Left lung (tissue), 10 donors: ENCODE results near the gene FBXL3. TPM values are rescaled to one million over a fixed set of nuclear protein-coding genes. Genes with fewer than 3 reads are reported as not detected.

Experiments used
- ATAC-seq: fragments of 200-7000 bp; cut with Tn5 transposase; one replicate; pipeline ENCODE4 v1.9.1; 2020; ENCODE audit warnings: moderate library complexity
- DNase-seq, 4 donors: peaks; one replicate each; pipeline ENCODE4 v3.0.0-alpha.2; 2013 to 2020
- H3K27ac ChIP-seq, 2 donors: fragments of 200-600 bp; sonication (generic) in 1 of 2; one replicate each; pipeline versions ENCODE4 v1.5.0 to v1.8.0; 2020 to 2021
- H3K27me3 ChIP-seq, 2 donors: fragments of 200-600 bp; sonication (generic) in 1 of 2; one replicate each; pipeline versions ENCODE4 v1.5.0 to v1.8.0; 2020 to 2021
- H3K36me3 ChIP-seq, 2 donors: fragments of 200-600 bp; sonication (generic) in 1 of 2; one replicate each; pipeline versions ENCODE4 v1.5.0 to v1.8.0; 2020 to 2021
- H3K4me1 ChIP-seq, 2 donors: fragments of 200-600 bp; one replicate each; pipeline ENCODE4 v1.8.0; 2021
- H3K4me3 ChIP-seq, 2 donors: fragments of 200-600 bp; sonication (generic) in 1 of 2; one replicate each; pipeline versions ENCODE4 v1.5.0 to v1.8.0; 2020 to 2021; ENCODE audit warnings: mild to moderate bottlenecking in 1 of 2
- H3K9me3 ChIP-seq, 2 donors: fragments of 200-600 bp; sonication (generic) in 1 of 2; one replicate each; pipeline versions ENCODE4 v1.5.0 to v1.8.0; 2020 to 2021
- intact Hi-C, 2 donors: fragments of 100-400 bp; cut with DNase I; formaldehyde crosslinking; loops; one replicate each; pipeline versions ENCODE4 v1.11.2 to v1.14.2; 2022
- polyA plus RNA-seq, 6 donors: library from polyadenylated mRNA; unstranded; fragments of 120-200 nt; gene quantifications; one replicate each; pipeline ENCODE4 v1.2.1, GENCODE V29; 2013; ENCODE audit not compliant: insufficient read length in 6 of 6
- total RNA-seq, 2 donors: library from RNA; stranded (reverse); fragmentation: NEBNext Ultra II Directional; extraction: Animal tissue kit (Norgen Biotek cat#: 25700); gene quantifications; one replicate each; pipeline ENCODE4 v1.2.1, GENCODE V29; 2021
- TF ChIP-seq, protein P1 (sequence below), 2 donors: fragments of 200-600 bp; sonication (generic) in 1 of 2; IDR thresholded peaks; one replicate each; pipeline versions ENCODE4 v1.5.0 to v1.8.0; 2021; ENCODE audit warnings: antibody characterized with exemption in 2 of 2
- donor health status: DM: no; HTN: yes; CAD: no.
- donor health status: DM: no; HTN: no; CAD: no.

Gene FBXL3
- total and polyA plus RNA-seq, 8 donors: 38.8 to 69.2 (median 61.0) TPM

DNA sequence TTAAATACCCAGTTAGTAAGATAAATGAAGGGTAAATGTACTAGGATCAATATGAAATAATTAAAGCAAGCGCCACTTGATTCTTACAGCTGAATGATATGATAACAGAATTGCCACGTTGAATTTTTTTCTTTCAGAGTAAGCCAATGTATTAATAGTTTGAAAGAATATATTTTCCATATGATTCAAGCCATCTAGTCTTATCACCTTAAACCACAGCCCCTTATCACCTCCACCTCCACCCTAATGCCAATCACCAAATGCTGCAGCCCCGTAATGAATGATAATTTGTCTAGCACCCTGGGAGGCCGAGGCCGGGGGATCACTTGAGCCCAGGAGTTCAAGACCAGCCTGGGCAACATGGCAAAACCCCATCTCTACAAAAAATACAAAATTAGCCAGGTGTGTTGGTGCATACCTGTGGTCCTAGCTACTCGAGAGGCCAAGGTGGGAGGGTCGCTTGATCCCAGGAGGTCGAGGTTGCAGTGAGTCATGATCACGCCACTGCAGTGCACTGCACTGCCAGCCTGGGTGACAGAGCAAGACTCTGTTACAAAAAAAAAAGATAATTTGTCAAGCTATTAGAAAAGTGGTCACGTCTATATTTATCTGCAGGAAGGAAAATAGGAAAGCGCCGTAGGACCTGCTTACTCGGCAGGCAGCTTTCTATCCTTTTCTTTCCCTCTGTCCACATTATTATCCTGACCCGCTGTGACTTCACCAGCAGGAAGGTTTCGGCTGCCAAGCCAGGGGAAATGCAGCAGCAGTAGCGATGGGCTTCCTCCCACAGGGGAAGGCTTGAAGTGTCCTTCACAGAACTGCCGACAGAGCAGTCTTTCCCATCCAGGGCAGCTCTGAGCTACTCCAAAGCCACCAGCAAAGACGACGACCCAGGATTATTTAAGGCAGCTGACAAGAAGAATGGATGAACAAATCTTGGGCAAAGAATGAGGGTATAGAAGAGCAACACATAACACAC is 54.8 kb downstream of the FBXL3 start:
- H3K4me3 ChIP-seq: no peak overlapping the region
- TF ChIP-seq, protein P1, sequence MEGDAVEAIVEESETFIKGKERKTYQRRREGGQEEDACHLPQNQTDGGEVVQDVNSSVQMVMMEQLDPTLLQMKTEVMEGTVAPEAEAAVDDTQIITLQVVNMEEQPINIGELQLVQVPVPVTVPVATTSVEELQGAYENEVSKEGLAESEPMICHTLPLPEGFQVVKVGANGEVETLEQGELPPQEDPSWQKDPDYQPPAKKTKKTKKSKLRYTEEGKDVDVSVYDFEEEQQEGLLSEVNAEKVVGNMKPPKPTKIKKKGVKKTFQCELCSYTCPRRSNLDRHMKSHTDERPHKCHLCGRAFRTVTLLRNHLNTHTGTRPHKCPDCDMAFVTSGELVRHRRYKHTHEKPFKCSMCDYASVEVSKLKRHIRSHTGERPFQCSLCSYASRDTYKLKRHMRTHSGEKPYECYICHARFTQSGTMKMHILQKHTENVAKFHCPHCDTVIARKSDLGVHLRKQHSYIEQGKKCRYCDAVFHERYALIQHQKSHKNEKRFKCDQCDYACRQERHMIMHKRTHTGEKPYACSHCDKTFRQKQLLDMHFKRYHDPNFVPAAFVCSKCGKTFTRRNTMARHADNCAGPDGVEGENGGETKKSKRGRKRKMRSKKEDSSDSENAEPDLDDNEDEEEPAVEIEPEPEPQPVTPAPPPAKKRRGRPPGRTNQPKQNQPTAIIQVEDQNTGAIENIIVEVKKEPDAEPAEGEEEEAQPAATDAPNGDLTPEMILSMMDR (IDR thresholded peaks at IDR 0.05): no peak
- no peaks in the 10 kb centered on the region for H3K36me3 ChIP-seq
- H3K27me3 ChIP-seq: peaks cover 0 to 11% of the 10 kb centered on the region in 2 donors
- DNase-seq: no peak
- H3K9me3 ChIP-seq: no peaks in the 10 kb centered on the region
- intact Hi-C loops: no loop called here
- H3K27ac ChIP-seq: no peak overlapping the region
- H3K4me1 ChIP-seq: no peaks in the 10 kb centered on the region
- ATAC-seq: peak; percentile 44

DNA sequence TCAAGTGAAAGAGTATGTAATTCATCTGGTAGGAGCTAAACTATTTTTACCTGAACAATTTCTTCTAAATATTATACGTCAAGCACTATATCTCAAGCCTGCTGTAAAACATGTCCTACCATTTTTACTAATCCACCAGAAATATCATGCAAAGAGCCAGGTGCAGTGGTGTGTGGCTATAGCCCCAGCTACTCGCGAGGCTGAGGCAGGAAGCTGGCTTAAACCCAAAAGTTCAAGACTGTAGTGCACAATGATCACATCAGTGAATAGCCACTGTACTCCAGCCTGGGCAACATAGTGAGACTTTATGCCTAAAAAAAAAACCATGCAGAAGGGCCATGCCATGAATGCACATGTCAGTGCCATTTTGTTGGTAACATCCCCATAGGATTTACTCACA is 55.7 kb downstream of the FBXL3 start:
- H3K27ac ChIP-seq: no peak overlapping the region
- H3K4me3 ChIP-seq: no peak overlapping the region
- ATAC-seq (no peak), DNase-seq (no peak)
- intact Hi-C loops: no loop called here
- peaks cover 0 to 5% of the 10 kb centered on the region in 2 donors for H3K27me3 ChIP-seq
- no peaks in the 10 kb centered on the region for H3K36me3 ChIP-seq
- no peaks in the 10 kb centered on the region for H3K4me1 ChIP-seq
- TF ChIP-seq, protein P1 (IDR thresholded peaks at IDR 0.05): no peak
- no peaks in the 10 kb centered on the region for H3K9me3 ChIP-seq

DNA sequence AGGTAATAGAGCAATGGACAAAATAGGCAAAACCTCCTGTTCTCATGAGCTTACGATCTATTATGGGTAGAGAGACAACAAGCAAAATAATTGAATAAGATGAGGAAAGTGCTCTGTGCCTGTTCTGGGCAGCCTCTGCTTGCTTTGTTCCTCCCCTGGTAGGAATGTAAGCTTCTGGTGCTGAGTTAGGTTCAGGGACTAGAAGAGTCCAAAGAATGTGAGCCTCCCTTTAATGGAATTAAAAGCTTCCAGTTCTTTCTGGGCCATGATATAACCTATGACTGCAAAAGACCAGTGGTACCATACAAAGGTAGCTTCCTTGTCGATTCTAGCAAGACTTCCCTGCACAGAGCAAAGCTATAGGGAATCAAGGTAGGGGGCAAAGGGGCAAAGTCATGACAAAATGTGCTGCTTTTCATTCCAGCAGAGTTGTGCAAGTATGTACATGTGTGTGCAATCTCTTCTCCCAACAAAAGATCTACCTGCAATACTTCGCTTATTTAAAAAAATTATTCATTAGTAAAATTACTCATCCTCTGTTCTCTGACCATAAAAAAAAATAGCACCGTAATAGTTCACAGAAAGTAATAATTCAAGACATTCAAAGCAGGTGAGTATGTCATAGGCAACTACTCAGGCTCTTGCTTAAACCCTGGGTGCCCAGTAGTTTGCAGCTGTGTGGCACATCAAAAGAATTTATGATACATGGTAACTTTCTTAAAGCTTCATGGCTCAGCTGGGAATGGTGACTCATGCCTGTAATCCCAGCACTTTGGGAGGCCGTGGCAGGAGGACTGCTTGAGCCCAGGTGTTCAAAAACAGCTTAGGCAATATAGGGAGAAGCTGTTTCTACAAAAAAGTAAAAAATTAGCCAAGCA is 57.2 kb downstream of the FBXL3 start:
- H3K27ac ChIP-seq: no peak overlapping the region
- no peak overlapping the region for H3K4me3 ChIP-seq
- no peaks in the 10 kb centered on the region for H3K27me3 ChIP-seq
- intact Hi-C loops: no loop called here
- H3K36me3 ChIP-seq: no peaks in the 10 kb centered on the region
- DNase-seq (no peak), ATAC-seq (peak; percentile 25)
- TF ChIP-seq, protein P1 (IDR thresholded peaks at IDR 0.05): no peak
- H3K4me1 ChIP-seq: no peaks in the 10 kb centered on the region
- no peaks in the 10 kb centered on the region for H3K9me3 ChIP-seq

GRCh38 chr13:76968041-76968440 is 58.9 kb downstream of the FBXL3 start:
- H3K4me1 ChIP-seq: no peaks in the 10 kb centered on the region
- no peaks in the 10 kb centered on the region for H3K36me3 ChIP-seq
- no peak for DNase-seq
- no peak overlapping the region for H3K4me3 ChIP-seq
- ATAC-seq: no peak
- no peaks in the 10 kb centered on the region for H3K9me3 ChIP-seq
- intact Hi-C loops: no loop called here
- H3K27ac ChIP-seq: no peak overlapping the region
- TF ChIP-seq, protein P1 (IDR thresholded peaks at IDR 0.05): no peak
- H3K27me3 ChIP-seq: no peaks in the 10 kb centered on the region

GRCh38 chr13:76967031-76967430 is 59.9 kb downstream of the FBXL3 start:
- H3K4me1 ChIP-seq: no peaks in the 10 kb centered on the region
- H3K36me3 ChIP-seq: no peaks in the 10 kb centered on the region
- TF ChIP-seq, protein P1 (IDR thresholded peaks at IDR 0.05): no peak
- no peak overlapping the region for H3K27ac ChIP-seq
- H3K27me3 ChIP-seq: no peaks in the 10 kb centered on the region
- intact Hi-C loops: no loop called here
- H3K9me3 ChIP-seq: no peaks in the 10 kb centered on the region
- DNase-seq: no peak
- no peak for ATAC-seq
- H3K4me3 ChIP-seq: no peak overlapping the region
